Measurements from ENCODE around the gene HSPD1. TPM values are rescaled to one million over a fixed set of nuclear protein-coding genes. Genes with fewer than 3 reads are reported as not detected.
A peak's percentile ranks its signal among the peaks of the same experiment; 100 is the strongest.

Gene HSPD1
- total and polyA plus RNA-seq, 8 donors = 183 to 460 (median 414) TPM

- no peaks in the 10 kb centered on the region for H3K4me1 ChIP-seq
- intact Hi-C loops (cut with DNase I) = no loop called here
- no peaks in the 10 kb centered on the region for H3K9me3 ChIP-seq
- TF ChIP-seq CTCF (IDR thresholded peaks at IDR 0.05) = no peak
- H3K27ac ChIP-seq = no peak overlapping the region
- H3K36me3 ChIP-seq = peaks cover 0 to 72% of the 10 kb centered on the region in 2 donors
- no peak overlapping the region for H3K4me3 ChIP-seq
- ATAC-seq = no peak
- H3K27me3 ChIP-seq = no peaks in the 10 kb centered on the region
- DNase-seq = no peak
Measured at GRCh38 chr2:197543206-197543605, 43.6 kb upstream of the HSPD1 start.

- DNase-seq (no peak), ATAC-seq (no peak)
- no peaks in the 10 kb centered on the region for H3K27me3 ChIP-seq
- no peak for TF ChIP-seq CTCF (IDR thresholded peaks at IDR 0.05)
- no peaks in the 10 kb centered on the region for H3K9me3 ChIP-seq
- intact Hi-C loops (cut with DNase I) = no loop called here
- H3K36me3 ChIP-seq = peaks cover 0 to 90% of the 10 kb centered on the region in 2 donors
- H3K27ac ChIP-seq = no peak overlapping the region
- H3K4me3 ChIP-seq = no peak overlapping the region
- no peaks in the 10 kb centered on the region for H3K4me1 ChIP-seq
Measured at GRCh38 chr2:197539734-197540133, 40.1 kb upstream of the HSPD1 start.

- TF ChIP-seq CTCF (IDR thresholded peaks at IDR 0.05) = no peak
- peak in 1 of 4 donors; percentile 22 for DNase-seq
- Histone ChIP-seq H3K9me3 (no peaks in the 10 kb centered on the region), H3K4me1 (no peaks in the 10 kb centered on the region), H3K4me3 (no peak overlapping the region), H3K27ac (peak overlapping the region in 1 of 2 donors; percentile 26), H3K27me3 (no peaks in the 10 kb centered on the region), H3K36me3 (peaks cover 0 to 76% of the 10 kb centered on the region in 2 donors)
- intact Hi-C loops (cut with DNase I) = no loop called here
- no peak for ATAC-seq
Measured at GRCh38 chr2:197538412-197538811, 38.8 kb upstream of the HSPD1 start.

DNA sequence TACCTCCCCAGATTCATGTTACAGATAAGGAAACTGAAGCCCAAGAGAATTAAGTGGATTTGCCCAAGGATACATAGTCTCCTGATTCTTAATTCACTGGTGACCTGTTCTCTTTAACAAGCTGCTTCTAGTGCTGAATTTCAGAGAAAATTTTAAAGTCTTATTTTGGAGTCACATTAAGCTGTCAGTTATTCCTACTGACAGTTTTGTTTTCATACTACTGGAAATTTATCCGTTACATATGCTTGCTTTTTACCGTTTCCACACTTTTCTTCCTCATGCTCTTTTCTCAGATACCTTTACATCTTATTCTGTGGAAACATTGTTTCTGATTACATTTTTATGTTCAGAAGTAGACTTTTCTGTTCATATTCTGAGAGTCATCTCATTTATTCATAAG lies 17.5 kb upstream of the HSPD1 start:
- intact Hi-C loops (cut with DNase I) = no loop called here
- peak overlapping the region in 1 of 2 donors; percentile 96 for H3K27ac ChIP-seq
- ATAC-seq = no peak

DNA sequence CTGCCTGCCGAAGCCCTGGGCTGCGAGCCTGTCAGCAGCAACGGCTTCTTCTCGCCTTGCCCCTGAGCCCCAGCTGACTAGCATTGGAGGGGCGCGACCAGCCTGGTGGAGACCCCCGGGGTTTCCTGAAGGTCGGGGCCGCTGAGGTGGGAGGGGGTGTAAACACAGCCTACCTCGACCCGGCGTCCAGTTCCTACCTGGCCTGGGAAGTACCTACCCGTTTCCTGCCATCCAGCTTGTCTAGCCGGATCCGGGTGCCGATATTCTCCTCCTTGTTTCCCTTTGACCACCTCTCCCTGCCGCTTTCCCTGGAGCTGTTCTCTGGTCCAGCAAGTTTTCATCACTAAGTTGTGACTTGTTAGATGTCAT lies 16.7 kb upstream of the HSPD1 start:
- Histone ChIP-seq H3K27me3 (no peaks in the 10 kb centered on the region), H3K36me3 (no peaks in the 10 kb centered on the region), H3K4me1 (peaks cover 16 to 39% of the 10 kb centered on the region in 2 donors), H3K9me3 (no peaks in the 10 kb centered on the region), H3K4me3 (peak overlapping the region; percentile 98 to 99), H3K27ac (peak overlapping the region; percentile 89 to 96)
- peak in 1 of 4 donors; percentile 19 for DNase-seq
- ATAC-seq = peak; percentile 37
- no peak for TF ChIP-seq CTCF (IDR thresholded peaks at IDR 0.05)
- intact Hi-C loops (cut with DNase I) = no loop called here

More for the DNA sequence above, 17.5 kb upstream of the HSPD1 start:
- H3K27me3 ChIP-seq = no peaks in the 10 kb centered on the region
- peaks cover 16 to 39% of the 10 kb centered on the region in 2 donors for H3K4me1 ChIP-seq
- H3K36me3 ChIP-seq = no peaks in the 10 kb centered on the region
- H3K9me3 ChIP-seq = no peaks in the 10 kb centered on the region
- H3K4me3 ChIP-seq = peak overlapping the region; percentile 98 to 99
- TF ChIP-seq CTCF (IDR thresholded peaks at IDR 0.05) = no peak
- DNase-seq = no peak

Measured in left lung (tissue), 10 donors.